Measurements from ENCODE around the gene CLDN5. TPM values are rescaled to one million over a fixed set of nuclear protein-coding genes. Genes with fewer than 3 reads are reported as not detected.

Gene CLDN5
- total and polyA plus RNA-seq, 2 of the 8 experiments (the other 6 are each of a cell fraction or from before 2014, with no cell fraction given): 1.2 to 1.6 TPM

DNA sequence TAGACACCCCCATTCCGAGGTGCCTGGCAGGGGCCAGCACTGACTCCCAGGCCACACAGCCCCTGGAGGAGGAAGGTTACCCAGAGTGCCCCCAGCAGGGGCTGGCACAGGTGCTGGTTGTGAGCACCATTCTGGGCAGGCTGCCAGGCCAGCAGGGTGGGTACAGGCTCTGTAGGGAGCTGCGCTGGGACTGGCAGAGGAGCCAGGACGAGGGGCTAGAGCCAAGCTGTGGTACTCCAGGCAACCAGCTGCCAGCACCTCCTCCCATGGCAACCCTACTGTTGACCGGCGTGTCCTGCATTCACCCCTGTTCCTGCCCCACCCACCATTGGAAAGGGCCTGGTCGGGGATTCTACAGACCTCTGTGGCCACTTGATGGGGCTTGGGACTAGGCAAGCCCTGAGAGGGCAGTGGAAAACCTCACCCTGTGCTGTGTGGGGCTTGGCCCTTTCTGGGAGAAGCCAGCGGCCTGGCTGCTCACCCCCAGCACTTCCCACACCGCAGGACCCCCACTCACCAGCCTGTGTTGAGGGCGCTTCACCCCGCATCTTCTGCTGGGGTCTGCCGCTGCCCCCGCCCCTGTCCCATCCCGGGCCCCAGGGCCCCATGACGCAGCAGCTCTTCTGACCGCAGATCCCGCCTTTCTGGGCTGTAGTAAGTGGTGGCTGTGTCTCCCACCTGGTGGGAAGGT lies 1.9 kb downstream of the CLDN5 start:
- H3K27ac ChIP-seq (ENCODE audit: low read depth, low read length): no peak overlapping the region
- CTCF ChIA-PET (ENCODE audit: partially characterized antibody): interaction anchor here (0.8 to 1.3 kb wide), 6 partner anchors 12 to 110 kb away, joined by 3 to 5 read pairs (median 3); no protein-coding TSS in a partner anchor
- H2BK15ac ChIP-seq (ENCODE audit: low read length): no peak overlapping the region
- peaks cover 16% of the 10 kb centered on the region; the same call in 1 of the 2 replicates for H3K23me2 ChIP-seq (ENCODE audit: low read depth, low read length)
- H3K56ac ChIP-seq (replicated peaks; ENCODE audit: insufficient read length, low read depth, low read length): no peak overlapping the region
- no peak overlapping the region for H2AFZ ChIP-seq (ENCODE audit: low read length)
- H4K91ac ChIP-seq (replicated peaks; ENCODE audit: insufficient read length, low read length): no peak overlapping the region
- no peak overlapping the region for H3K9ac ChIP-seq (replicated peaks in 1 of 4; ENCODE audit: extremely low read depth in 1 of 4, low read depth in 3 of 4, low read length in 3 of 4)
- H2BK120ac ChIP-seq (replicated peaks; ENCODE audit: low read depth, low read length): no peak overlapping the region
- no peaks in the 10 kb centered on the region for H3K9me3 ChIP-seq (ENCODE audit: insufficient read depth in 2 of 2, low read depth in 1 of 2, low read length in 1 of 2)
- no peak overlapping the region for H3K4ac ChIP-seq (replicated peaks; ENCODE audit: insufficient read length, low read depth, low read length)
- no peak overlapping the region; the same call in 1 of the 2 replicates for H4K8ac ChIP-seq (ENCODE audit: extremely low read depth, insufficient read depth, low read length)
- no peak overlapping the region for H2BK20ac ChIP-seq (ENCODE audit: low read length)
- H3K4me3 ChIP-seq (ENCODE audit: extremely low read depth in 1 of 4, insufficient read depth in 2 of 4, low read depth in 3 of 4, low read length in 4 of 4): peak overlapping the region in 1 of 4 experiments; percentile 61; a peak in 2 of 8 replicates
- peaks cover 0 to 19% of the 10 kb centered on the region in 2 experiments for H4K20me1 ChIP-seq (replicated peaks in 1 of 2; ENCODE audit: control insufficient read depth in 1 of 2, insufficient read depth in 2 of 2, low read length in 2 of 2)
- POLR2A ChIA-PET (ENCODE audit: partially characterized antibody): interaction anchor here (0.9 to 1.5 kb wide), 4 partner anchors 15 to 130 kb away, joined by 3 read pairs; partner anchors contain the start of genes CDC45 and UFD1
- WGBS, 2 experiments (ENCODE audit: extremely low coverage in 1 of 2, insufficient coverage in 1 of 2, insufficient read length in 1 of 2, insufficient replicate concordance in 2 of 2, low coverage in 1 of 2, low lambda C conversion rate in 2 of 2, missing lambda C conversion rate in 1 of 2): 66% methylated on average over 16 of the region's 16 CpGs; no CpG with 5 or more reads in 1 of the 2 experiments
- no peak overlapping the region for H4K5ac ChIP-seq (ENCODE audit: insufficient read length, low read depth, low read length)
- H3K18ac ChIP-seq (ENCODE audit: extremely low read depth, low read length): no peak overlapping the region
- H3K27me3 ChIP-seq (replicated peaks in 1 of 4; ENCODE audit: control insufficient read depth in 3 of 4, extremely low read depth in 1 of 4, insufficient read depth in 3 of 4, low read length in 3 of 4): peaks cover 0 to 45% (median 35%) of the 10 kb centered on the region in 4 experiments; a peak in 6 of 7 replicates
- no peaks in the 10 kb centered on the region for H3K79me1 ChIP-seq (ENCODE audit: low read depth, low read length)
- peaks cover 0 to 3% (median 0%) of the 10 kb centered on the region in 4 experiments; a peak in 3 of 8 replicates for H3K36me3 ChIP-seq (ENCODE audit: control insufficient read depth in 2 of 4, insufficient read depth in 4 of 4, low read length in 3 of 4)
- no peaks in the 10 kb centered on the region for H3K79me2 ChIP-seq (ENCODE audit: control insufficient read depth in 1 of 2, insufficient read depth in 2 of 2, low read length in 2 of 2)
- H3K4me2 ChIP-seq (ENCODE audit: insufficient read depth in 1 of 2, low read depth in 2 of 2, low read length in 2 of 2): peak overlapping the region; percentile 90 to 97
- FAIRE-seq (no peak), DNase-seq (ENCODE audit: low read depth in 1 of 2, low spot score in 2 of 2) (no peak)
- no peak overlapping the region for H2BK12ac ChIP-seq (ENCODE audit: low read depth, low read length)
- peaks cover 0 to 15% (median 13%) of the 10 kb centered on the region in 4 experiments; a peak in 6 of 7 replicates for H3K4me1 ChIP-seq (replicated peaks in 1 of 4; ENCODE audit: control insufficient read depth in 3 of 4, insufficient read depth in 4 of 4, low read length in 3 of 4)
- no peak overlapping the region for H3K14ac ChIP-seq (ENCODE audit: insufficient read length)
- H3K23ac ChIP-seq (ENCODE audit: insufficient read length): no peak overlapping the region
- no peak overlapping the region for H2AK5ac ChIP-seq (ENCODE audit: low read depth, low read length)
- H2BK5ac ChIP-seq (ENCODE audit: low read depth, low read length): no peak overlapping the region
- TF ChIP-seq GTF2F1 (IDR thresholded peaks at IDR 0.05; ENCODE audit: borderline replicate concordance, low read depth, low read length) (no peak), RAD21 (IDR thresholded peaks at IDR 0.05 in 1 of 2, conservative IDR thresholded peaks at IDR 0.05 in 1 of 2; ENCODE audit: low read depth in 2 of 2, low read length in 2 of 2) (no peak), EZH2 (IDR thresholded peaks at IDR 0.05; ENCODE audit: low read depth, low read length, severe bottlenecking) (no peak), SIX5 (IDR thresholded peaks at IDR 0.05; ENCODE audit: low read depth, low read length) (no peak), PHF8 (conservative IDR thresholded peaks at IDR 0.05; ENCODE audit: low read depth, low read length) (no peak), ASH2L (IDR thresholded peaks at IDR 0.05; ENCODE audit: low read length) (no peak), YY1 (IDR thresholded peaks at IDR 0.05; ENCODE audit: low read depth, low read length) (no peak), ZNF274 (IDR thresholded peaks at IDR 0.05; ENCODE audit: borderline replicate concordance, extremely low read depth, low read length) (no peak), HDAC2 (IDR thresholded peaks at IDR 0.05; ENCODE audit: borderline replicate concordance in 1 of 2, low read depth in 2 of 2, low read length in 2 of 2) (no peak), HDAC6 (IDR thresholded peaks at IDR 0.05; ENCODE audit: low read depth, low read length) (no peak)

Data from H1 (cell line).